Ishikawa (cell line): ENCODE results near the gene PTPRQ.

Experiments used
- EGR1 ChIP-seq: IDR thresholded peaks from 2 replicates; pipeline ENCODE4 v1.6.1; 2012
- FOXM1 ChIP-seq: IDR thresholded peaks from 2 replicates; pipeline ENCODE4 v1.6.1; 2012; ENCODE audit warnings: low read depth, borderline replicate concordance

DNA sequence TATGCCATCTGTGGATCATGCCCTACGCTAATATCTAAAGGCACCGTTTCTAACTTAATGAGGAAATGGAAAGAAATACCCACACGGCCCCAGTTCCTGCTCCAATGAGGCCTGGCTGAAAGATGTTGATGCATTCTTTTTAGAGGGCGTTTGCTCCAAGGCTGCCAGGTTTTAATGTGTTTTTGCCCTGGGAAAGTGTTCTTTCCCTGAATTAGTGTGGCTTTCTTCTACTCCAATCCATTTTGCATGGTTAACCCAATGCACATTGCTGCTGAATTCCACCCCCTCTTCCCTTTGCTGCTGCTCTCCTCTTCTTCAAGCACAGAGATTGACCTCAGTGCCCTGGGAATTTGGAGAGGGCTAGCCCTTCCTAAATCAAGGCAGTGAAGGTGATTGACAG, 273.8 kb downstream of the PTPRQ start:
- TF ChIP-seq EGR1 (no peak), FOXM1 (no peak)
